SU-DHL-6 (cell line): ENCODE measurements around the gene POLA1.

Experiments used
- H2AFZ ChIP-seq: fragments of 200-600 bp; sonication (generic); 2 replicates; pipeline ENCODE4 v1.6.1; 2014; ENCODE audit warnings: low read depth, mild to moderate bottlenecking, moderate library complexity, mixed read lengths, antibody characterized with exemption, low read length; ENCODE audit not compliant: severe bottlenecking
- H3F3A ChIP-seq: fragments of 200-600 bp; shearing (Covaris generic); 2 replicates; pipeline ENCODE4 v1.6.0; 2016; ENCODE audit warnings: antibody characterized with exemption, mild to moderate bottlenecking; ENCODE audit not compliant: insufficient read depth
- H3K27ac ChIP-seq: fragments of 200-600 bp; sonication (generic); 2 replicates; pipeline ENCODE4 v1.5.1; 2016; ENCODE audit warnings: low read depth, mild to moderate bottlenecking, low read length, moderate library complexity, mixed read lengths
- H3K27me3 ChIP-seq: fragments of 200-600 bp; sonication (generic), shearing (Covaris generic); 2 replicates; pipeline ENCODE4 v1.6.0; 2014; ENCODE audit warnings: mild to moderate bottlenecking, low read length
- H3K36me3 ChIP-seq: fragments of 200-600 bp; sonication (generic); 2 replicates; pipeline ENCODE4 v1.6.1; 2014; ENCODE audit warnings: mild to moderate bottlenecking, low read length, mixed read lengths
- H3K4me2 ChIP-seq: fragments of 300-600, 200-600 bp; shearing (Covaris generic), sonication (generic); 2 replicates; pipeline ENCODE4 v1.6.0; 2014; ENCODE audit warnings: low read length, low read depth, mild to moderate bottlenecking; ENCODE audit not compliant: poor library complexity, severe bottlenecking
- H3K4me3 ChIP-seq: fragments of 200-600 bp; sonication (generic); 2 replicates; pipeline ENCODE4 v1.5.1; 2014; ENCODE audit warnings: antibody characterized with exemption, low read length, mild to moderate bottlenecking, mixed read lengths; ENCODE audit not compliant: insufficient read depth, poor library complexity, severe bottlenecking
- H3K79me2 ChIP-seq: fragments of 200-600 bp; sonication (generic); 2 replicates; pipeline ENCODE4 v1.6.1; 2014; ENCODE audit warnings: mild to moderate bottlenecking, low read length, moderate library complexity; ENCODE audit not compliant: insufficient read depth
- H3K9ac ChIP-seq: fragments of 200-600 bp; sonication (generic); 2 replicates; pipeline ENCODE4 v1.7.0; 2014; ENCODE audit warnings: mild to moderate bottlenecking, low read length
- H3K9me2 ChIP-seq: fragments of 200-600 bp; sonication (generic); replicated peaks from 2 replicates; pipeline ENCODE4 v1.6.1; 2014; ENCODE audit warnings: low read length; ENCODE audit not compliant: insufficient read depth
- H3K9me3 ChIP-seq: fragments of 200-600 bp; sonication (generic); 2 replicates; pipeline ENCODE4 v1.6.1; 2014; ENCODE audit warnings: low read length, mixed read lengths; ENCODE audit not compliant: insufficient read depth
- H4K20me1 ChIP-seq: fragments of 200-600 bp; sonication (generic); 2 replicates; pipeline ENCODE4 v1.6.1; 2014; ENCODE audit warnings: low read depth, mild to moderate bottlenecking, antibody characterized with exemption, low read length, moderate library complexity, mixed read lengths
- EZH2phosphoT487 ChIP-seq: fragments of 200-600 bp; sonication (generic), shearing (Covaris generic); conservative IDR thresholded peaks from 2 replicates; pipeline ENCODE4 v1.6.1; 2018; ENCODE audit warnings: mild to moderate bottlenecking, antibody characterized with exemption, low read length, moderate library complexity, mixed read lengths
- TF ChIP-seq, protein P1 (sequence below): fragments of 200-600 bp; sonication (generic); IDR thresholded peaks from one replicate; pipeline ENCODE4 v1.5.1; 2017; ENCODE audit warnings: antibody characterized with exemption, mild to moderate bottlenecking, low read length, moderate library complexity; ENCODE audit not compliant: insufficient read depth, poor library complexity, severe bottlenecking

POLA1 gene

DNA sequence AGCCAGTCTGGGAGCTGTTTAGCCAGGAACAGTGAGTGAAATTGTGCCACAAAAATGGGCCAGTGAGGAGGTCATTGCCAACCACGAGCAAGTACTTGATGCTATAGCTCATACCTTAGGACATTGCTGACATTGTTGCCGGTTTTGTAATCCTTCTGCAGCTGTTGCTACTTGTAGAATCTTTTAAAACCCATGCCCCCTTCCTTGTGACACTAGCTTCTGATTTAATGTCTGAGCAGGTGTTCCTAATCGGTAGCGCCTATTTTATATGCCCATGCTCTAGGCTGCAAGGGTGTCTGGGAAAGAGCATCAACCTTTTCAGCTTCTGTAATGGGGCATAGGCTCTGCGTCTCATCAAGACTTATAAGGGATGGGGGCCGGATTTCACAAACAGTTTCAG, 2.6 kb downstream of the POLA1 start:
- no peaks in the 10 kb centered on the region for H3K9me3 ChIP-seq
- H3K9ac ChIP-seq, result peak overlapping the region; percentile 82
- peak overlapping the region; percentile 79 for H3K4me2 ChIP-seq
- H3K36me3 ChIP-seq, result no peaks in the 10 kb centered on the region
- TF ChIP-seq, protein P1, sequence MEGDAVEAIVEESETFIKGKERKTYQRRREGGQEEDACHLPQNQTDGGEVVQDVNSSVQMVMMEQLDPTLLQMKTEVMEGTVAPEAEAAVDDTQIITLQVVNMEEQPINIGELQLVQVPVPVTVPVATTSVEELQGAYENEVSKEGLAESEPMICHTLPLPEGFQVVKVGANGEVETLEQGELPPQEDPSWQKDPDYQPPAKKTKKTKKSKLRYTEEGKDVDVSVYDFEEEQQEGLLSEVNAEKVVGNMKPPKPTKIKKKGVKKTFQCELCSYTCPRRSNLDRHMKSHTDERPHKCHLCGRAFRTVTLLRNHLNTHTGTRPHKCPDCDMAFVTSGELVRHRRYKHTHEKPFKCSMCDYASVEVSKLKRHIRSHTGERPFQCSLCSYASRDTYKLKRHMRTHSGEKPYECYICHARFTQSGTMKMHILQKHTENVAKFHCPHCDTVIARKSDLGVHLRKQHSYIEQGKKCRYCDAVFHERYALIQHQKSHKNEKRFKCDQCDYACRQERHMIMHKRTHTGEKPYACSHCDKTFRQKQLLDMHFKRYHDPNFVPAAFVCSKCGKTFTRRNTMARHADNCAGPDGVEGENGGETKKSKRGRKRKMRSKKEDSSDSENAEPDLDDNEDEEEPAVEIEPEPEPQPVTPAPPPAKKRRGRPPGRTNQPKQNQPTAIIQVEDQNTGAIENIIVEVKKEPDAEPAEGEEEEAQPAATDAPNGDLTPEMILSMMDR, result no peak
- no peak for TF ChIP-seq EZH2phosphoT487
- H3K79me2 ChIP-seq, result peaks cover 53% of the 10 kb centered on the region
- H3K27me3 ChIP-seq, result no peaks in the 10 kb centered on the region
- H4K20me1 ChIP-seq, result no peaks in the 10 kb centered on the region
- H3K9me2 ChIP-seq, result no peaks in the 10 kb centered on the region
- no peaks in the 10 kb centered on the region for H3F3A ChIP-seq
- no peak overlapping the region for H2AFZ ChIP-seq
- H3K4me3 ChIP-seq, result peak overlapping the region; percentile 3
- no peak overlapping the region for H3K27ac ChIP-seq

DNA sequence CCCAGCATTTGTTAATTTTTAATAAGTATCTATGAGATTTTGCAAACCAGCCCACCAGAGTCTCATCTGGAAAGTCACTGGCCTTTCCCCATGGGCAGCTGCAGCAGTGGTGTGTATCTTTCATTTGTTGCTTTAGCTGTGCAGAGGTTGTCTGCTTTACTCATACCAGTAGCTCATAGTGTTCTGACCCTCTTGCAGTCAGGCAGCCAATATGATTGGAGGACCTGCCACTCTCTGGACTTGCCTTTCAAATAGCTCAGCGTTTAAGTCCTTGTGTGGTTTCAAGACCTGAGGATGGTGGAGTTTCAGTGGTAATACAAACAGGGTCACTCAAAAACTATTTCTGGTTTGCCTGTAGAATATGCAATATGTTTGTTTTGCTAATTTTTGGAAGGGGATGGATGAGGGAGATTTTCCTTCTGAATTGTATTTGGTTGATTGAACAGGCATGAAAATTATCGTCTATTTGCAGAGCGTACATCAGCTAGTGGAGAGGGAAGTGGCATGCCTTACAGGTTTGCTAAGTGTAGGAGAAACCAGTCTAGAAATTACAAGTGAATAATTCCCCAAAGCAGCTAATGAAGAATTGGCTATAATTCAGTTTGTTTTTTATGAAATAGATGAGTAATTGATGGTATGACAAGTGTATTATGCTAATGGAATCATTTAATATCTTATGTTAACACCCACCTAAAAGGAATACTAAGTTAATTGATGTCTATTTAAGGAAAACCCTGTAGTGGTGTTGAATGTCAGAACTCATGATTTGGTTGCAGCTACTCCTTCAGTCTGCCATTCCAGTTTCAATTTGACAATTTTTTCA, 8.9 kb downstream of the POLA1 start:
- no peaks in the 10 kb centered on the region for H4K20me1 ChIP-seq
- H3K36me3 ChIP-seq, result peaks cover 15% of the 10 kb centered on the region; the same call in 1 of the 2 replicates
- no peak overlapping the region for H3K4me3 ChIP-seq
- no peak overlapping the region for H3K9ac ChIP-seq
- H3K79me2 ChIP-seq, result peaks cover 17% of the 10 kb centered on the region
- no peaks in the 10 kb centered on the region for H3K27me3 ChIP-seq
- no peak overlapping the region for H3K27ac ChIP-seq
- H2AFZ ChIP-seq, result no peak overlapping the region
- no peak overlapping the region for H3K4me2 ChIP-seq
- H3F3A ChIP-seq, result no peaks in the 10 kb centered on the region
- no peaks in the 10 kb centered on the region for H3K9me3 ChIP-seq
- no peak for TF ChIP-seq EZH2phosphoT487
- TF ChIP-seq, protein P1, result no peak
- no peaks in the 10 kb centered on the region for H3K9me2 ChIP-seq

DNA sequence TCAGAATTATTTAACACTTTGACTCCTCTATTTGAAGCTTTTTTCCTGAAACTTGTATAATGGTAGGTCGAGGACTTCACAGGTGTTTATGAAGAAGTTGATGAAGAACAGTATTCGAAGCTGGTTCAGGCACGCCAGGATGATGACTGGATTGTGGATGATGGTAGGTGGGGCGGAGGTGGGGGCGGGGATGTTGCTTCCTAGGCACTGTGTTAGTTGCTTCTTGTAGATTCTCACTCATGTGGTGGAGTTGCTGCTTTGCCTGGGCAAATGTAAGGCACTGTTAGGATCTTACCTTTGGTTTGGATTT, 9.4 kb downstream of the POLA1 start:
- Histone ChIP-seq H4K20me1 (no peaks in the 10 kb centered on the region), H3K27ac (no peak overlapping the region), H3K9ac (no peak overlapping the region), H3K27me3 (no peaks in the 10 kb centered on the region), H2AFZ (no peak overlapping the region), H3K4me2 (no peak overlapping the region), H3K79me2 (peaks cover 11% of the 10 kb centered on the region), H3K9me3 (no peaks in the 10 kb centered on the region), H3F3A (no peaks in the 10 kb centered on the region), H3K9me2 (no peaks in the 10 kb centered on the region), H3K36me3 (peaks cover 15% of the 10 kb centered on the region; the same call in 1 of the 2 replicates), H3K4me3 (no peak overlapping the region)
- TF ChIP-seq EZH2phosphoT487, result no peak
- TF ChIP-seq, protein P1, result no peak
